HG02623 (cell line): ENCODE results near the gene CHL1.

Experiments used
- ATAC-seq: cut with Tn5 transposase; IDR thresholded peaks from one replicate; pipeline ENCODE4 v1.9.1; 2021; ENCODE audit warnings: moderate library complexity; ENCODE audit not compliant: unreplicated experiment

The CHL1 gene

GRCh38 chr3:196311-197148 is at the start of gene CHL1:
Gene CHL1 (plus strand): TSS chr3:196763. CDS start chr3:319777, 123,014 bp downstream.
- no peak for ATAC-seq

GRCh38 chr3:151614-152189 is 44.9 kb upstream of the CHL1 start:
- no peak for ATAC-seq

- ATAC-seq = no peak
Observed at GRCh38 chr3:159974-160373, 36.6 kb upstream of the CHL1 start.

- ATAC-seq = no peak
Observed at GRCh38 chr3:166071-166470, 30.5 kb upstream of the CHL1 start.

- ATAC-seq = no peak
Observed at GRCh38 chr3:166799-167198, 29.8 kb upstream of the CHL1 start.

- no peak for ATAC-seq
Observed at GRCh38 chr3:173886-174285, 22.7 kb upstream of the CHL1 start.

GRCh38 chr3:184976-185375 is 11.6 kb upstream of the CHL1 start:
- no peak for ATAC-seq

GRCh38 chr3:192215-192929 is 4.2 kb upstream of the CHL1 start:
- ATAC-seq = peak; percentile 66

GRCh38 chr3:194001-194400 is 2.6 kb upstream of the CHL1 start:
- ATAC-seq = no peak

- no peak for ATAC-seq
Observed at GRCh38 chr3:194421-194820, 2.1 kb upstream of the CHL1 start.

GRCh38 chr3:195666-196065 is 897 bp upstream of the CHL1 start:
- no peak for ATAC-seq

GRCh38 chr3:197149-197827 is 725 bp downstream of the CHL1 start:
- ATAC-seq = no peak

GRCh38 chr3:197828-198491 is 1.4 kb downstream of the CHL1 start:
- ATAC-seq = no peak

GRCh38 chr3:199835-200234 is 3.3 kb downstream of the CHL1 start:
- no peak for ATAC-seq

- no peak for ATAC-seq
Observed at GRCh38 chr3:200758-201325, 4.3 kb downstream of the CHL1 start.

GRCh38 chr3:204102-204501 is 7.5 kb downstream of the CHL1 start:
- ATAC-seq = no peak

- no peak for ATAC-seq
Observed at GRCh38 chr3:207973-208372, 11.4 kb downstream of the CHL1 start.

GRCh38 chr3:210669-211068 is 14.1 kb downstream of the CHL1 start:
- ATAC-seq = no peak

- peak; percentile 92 for ATAC-seq
Observed at GRCh38 chr3:212432-212831, 15.9 kb downstream of the CHL1 start.

GRCh38 chr3:217099-217813 is 20.7 kb downstream of the CHL1 start:
- ATAC-seq = no peak
